ENCODE data around the gene SCYGR5. TPM values are rescaled to one million over a fixed set of nuclear protein-coding genes. Genes with fewer than 3 reads are reported as not detected.

The SCYGR5 gene
- total RNA-seq, 1 experiment from 2014 or later = not detected

GRCh38 chr2:227623226-227623625 lies 43.4 kb upstream of the SCYGR5 start:
- Histone ChIP-seq H3K56ac (ENCODE audit: insufficient read length, low read depth, low read length) (no peak overlapping the region), H2BK12ac (ENCODE audit: insufficient read length, low read depth, low read length) (no peak overlapping the region)

More at GRCh38 chr2:227623226-227623625, 43.4 kb upstream of the SCYGR5 start:
- H3K36me3 Mint-ChIP-seq (ENCODE audit: insufficient read depth in 1 of 3, low read depth in 3 of 3) = no peaks in the 10 kb centered on the region
- Histone ChIP-seq H2BK20ac (ENCODE audit: low read depth, low read length, poor library complexity, severe bottlenecking) (no peak overlapping the region), H2BK120ac (ENCODE audit: low read depth, low read length, poor library complexity, severe bottlenecking) (no peak overlapping the region), H3K9ac (ENCODE audit: extremely low read depth, insufficient read length, low read length) (no peak overlapping the region), H3K4me2 (ENCODE audit: insufficient read depth, insufficient read length, low read length) (no peak overlapping the region), H3K79me1 (ENCODE audit: insufficient read depth, low read depth, low read length, poor library complexity, severe bottlenecking) (no peaks in the 10 kb centered on the region), H3K18ac (ENCODE audit: insufficient read length, low read depth, low read length) (no peak overlapping the region), H3K9me3 (ENCODE audit: control insufficient read depth, low read depth, low read length) (no peaks in the 10 kb centered on the region), H4K91ac (ENCODE audit: insufficient read length, low read depth, low read length) (no peak overlapping the region), H3K79me2 (ENCODE audit: insufficient read depth, low read length) (no peaks in the 10 kb centered on the region), H3K23me2 (ENCODE audit: insufficient read length, low read depth, low read length, poor library complexity, severe bottlenecking) (no peaks in the 10 kb centered on the region), H2AK5ac (ENCODE audit: insufficient read length, low read length) (no peak overlapping the region), H2BK5ac (ENCODE audit: insufficient read length, low read length) (no peak overlapping the region), H3T11ph (ENCODE audit: low read length) (no peak overlapping the region), H4K5ac (ENCODE audit: insufficient read length, low read depth, low read length) (no peak overlapping the region), H3K27ac (ENCODE audit: insufficient read length, low read depth, low read length) (no peak overlapping the region), H3K27me3 (ENCODE audit: insufficient read depth, low read length) (no peaks in the 10 kb centered on the region), H4K20me1 (ENCODE audit: control insufficient read depth, insufficient read depth, insufficient read length) (no peaks in the 10 kb centered on the region), H3K14ac (ENCODE audit: insufficient read depth, low read length) (no peak overlapping the region), H2BK15ac (ENCODE audit: low read depth, low read length) (no peak overlapping the region), H3K4me1 (ENCODE audit: insufficient read depth, low read length) (no peaks in the 10 kb centered on the region; the same call in 1 of the 2 replicates), H4K8ac (replicated peaks; ENCODE audit: insufficient read length, low read depth, low read length) (no peak overlapping the region), H3K23ac (ENCODE audit: insufficient read length, low read depth, low read length) (no peak overlapping the region), H2AFZ (ENCODE audit: low read length) (no peak overlapping the region), H3K4ac (ENCODE audit: low read depth, low read length) (no peak overlapping the region)
- H3K4me1 Mint-ChIP-seq = peaks cover 5 to 7% of the 10 kb centered on the region in 2 experiments
- H3K27ac Mint-ChIP-seq = no peak overlapping the region
- no peaks in the 10 kb centered on the region for H3K27me3 Mint-ChIP-seq (ENCODE audit: low read depth)
- no peak for TF ChIP-seq CTCF (conservative IDR thresholded peaks at IDR 0.05)
- no peaks in the 10 kb centered on the region for H3K9me3 Mint-ChIP-seq
- no peak overlapping the region for H3K4me3 Mint-ChIP-seq
- DNase-seq = no peak

All from H9 (cell line).